Right lobe of liver (tissue), 4 donors: ENCODE data around the gene CYB561D1.

Experiments used
- POLR2A ChIP-seq: fragments of 450-650 bp; IDR thresholded peaks from one replicate; pipeline ENCODE4 v1.6.1; 2017; ENCODE audit warnings: antibody characterized with exemption, mild to moderate bottlenecking
- TF ChIP-seq, protein P1 (sequence below), 4 donors: fragments of 200-600 bp in 3 of 4; fragments of 450-650 bp in 1 of 4; IDR thresholded peaks; one replicate each; pipeline versions ENCODE4 v1.5.1 to v1.8.0; 2016 to 2022; ENCODE audit warnings: antibody characterized with exemption in 4 of 4, mild to moderate bottlenecking in 2 of 4
- donor health status: DM: no; HTN: no; CAD: no.
- donor health status: DM: no; HTN: no; CAD: no.
- donor health status: DM: no; HTN: yes; CAD: no.

GRCh38 chr1:109529881-109530456, 36.1 kb downstream of the CYB561D1 start:
- TF ChIP-seq, protein P1, sequence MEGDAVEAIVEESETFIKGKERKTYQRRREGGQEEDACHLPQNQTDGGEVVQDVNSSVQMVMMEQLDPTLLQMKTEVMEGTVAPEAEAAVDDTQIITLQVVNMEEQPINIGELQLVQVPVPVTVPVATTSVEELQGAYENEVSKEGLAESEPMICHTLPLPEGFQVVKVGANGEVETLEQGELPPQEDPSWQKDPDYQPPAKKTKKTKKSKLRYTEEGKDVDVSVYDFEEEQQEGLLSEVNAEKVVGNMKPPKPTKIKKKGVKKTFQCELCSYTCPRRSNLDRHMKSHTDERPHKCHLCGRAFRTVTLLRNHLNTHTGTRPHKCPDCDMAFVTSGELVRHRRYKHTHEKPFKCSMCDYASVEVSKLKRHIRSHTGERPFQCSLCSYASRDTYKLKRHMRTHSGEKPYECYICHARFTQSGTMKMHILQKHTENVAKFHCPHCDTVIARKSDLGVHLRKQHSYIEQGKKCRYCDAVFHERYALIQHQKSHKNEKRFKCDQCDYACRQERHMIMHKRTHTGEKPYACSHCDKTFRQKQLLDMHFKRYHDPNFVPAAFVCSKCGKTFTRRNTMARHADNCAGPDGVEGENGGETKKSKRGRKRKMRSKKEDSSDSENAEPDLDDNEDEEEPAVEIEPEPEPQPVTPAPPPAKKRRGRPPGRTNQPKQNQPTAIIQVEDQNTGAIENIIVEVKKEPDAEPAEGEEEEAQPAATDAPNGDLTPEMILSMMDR (IDR thresholded peaks at IDR 0.05), result no peak
- TF ChIP-seq POLR2A, result no peak
